Suprapubic skin (tissue), 3 donors: ENCODE measurements around the gene ETS1.

ENCODE experiments used
- POLR2A ChIP-seq, 2 donors: fragments of 450-650 bp; IDR thresholded peaks; one replicate each; pipeline ENCODE4 v1.6.1; 2017; ENCODE audit warnings: antibody characterized with exemption in 2 of 2, mild to moderate bottlenecking in 2 of 2, moderate library complexity in 2 of 2
- TF ChIP-seq, protein P1 (sequence below), 2 donors: fragments of 200-600 bp in 1 of 2; fragments of 450-650 bp in 1 of 2; sonication (generic) in 1 of 2; IDR thresholded peaks; one replicate each; pipeline ENCODE4 v1.5.1; 2016 to 2019; ENCODE audit warnings: antibody characterized with exemption in 2 of 2, mild to moderate bottlenecking in 1 of 2, moderate library complexity in 1 of 2

DNA sequence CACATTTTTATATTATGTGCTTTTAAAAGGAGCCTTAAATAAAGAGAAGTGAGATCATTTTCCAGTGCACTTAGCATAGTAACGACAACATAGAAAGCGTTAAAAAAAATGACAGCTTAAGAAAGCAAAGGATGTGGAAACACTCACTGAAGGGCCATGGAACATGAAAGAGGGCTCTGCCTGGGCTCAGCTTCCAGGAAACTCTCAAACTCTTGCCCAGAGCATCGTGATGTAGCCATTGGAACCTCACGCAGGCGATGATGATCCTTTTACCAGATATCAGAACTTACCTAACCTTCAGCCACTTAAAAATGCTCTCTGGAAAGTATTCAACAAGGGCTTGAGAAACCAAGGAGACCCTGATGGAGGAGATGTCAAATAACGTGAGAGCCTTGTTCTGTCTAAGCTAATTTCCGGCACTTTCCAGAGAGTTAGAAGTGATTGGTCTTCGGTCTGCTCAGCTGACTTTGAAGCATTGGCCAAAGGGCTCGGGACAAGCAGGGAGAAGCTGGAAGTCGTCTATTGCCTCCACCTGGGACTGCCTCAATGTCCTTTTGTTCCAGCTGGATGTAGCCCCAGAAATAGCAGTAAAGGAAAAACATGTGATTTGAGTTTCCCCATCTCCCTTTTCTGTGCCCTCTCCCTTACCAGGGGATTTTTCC, 21.5 kb upstream of the ETS1 start:
- no peak for TF ChIP-seq POLR2A (IDR thresholded peaks at IDR 0.05)
- TF ChIP-seq, protein P1, sequence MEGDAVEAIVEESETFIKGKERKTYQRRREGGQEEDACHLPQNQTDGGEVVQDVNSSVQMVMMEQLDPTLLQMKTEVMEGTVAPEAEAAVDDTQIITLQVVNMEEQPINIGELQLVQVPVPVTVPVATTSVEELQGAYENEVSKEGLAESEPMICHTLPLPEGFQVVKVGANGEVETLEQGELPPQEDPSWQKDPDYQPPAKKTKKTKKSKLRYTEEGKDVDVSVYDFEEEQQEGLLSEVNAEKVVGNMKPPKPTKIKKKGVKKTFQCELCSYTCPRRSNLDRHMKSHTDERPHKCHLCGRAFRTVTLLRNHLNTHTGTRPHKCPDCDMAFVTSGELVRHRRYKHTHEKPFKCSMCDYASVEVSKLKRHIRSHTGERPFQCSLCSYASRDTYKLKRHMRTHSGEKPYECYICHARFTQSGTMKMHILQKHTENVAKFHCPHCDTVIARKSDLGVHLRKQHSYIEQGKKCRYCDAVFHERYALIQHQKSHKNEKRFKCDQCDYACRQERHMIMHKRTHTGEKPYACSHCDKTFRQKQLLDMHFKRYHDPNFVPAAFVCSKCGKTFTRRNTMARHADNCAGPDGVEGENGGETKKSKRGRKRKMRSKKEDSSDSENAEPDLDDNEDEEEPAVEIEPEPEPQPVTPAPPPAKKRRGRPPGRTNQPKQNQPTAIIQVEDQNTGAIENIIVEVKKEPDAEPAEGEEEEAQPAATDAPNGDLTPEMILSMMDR (IDR thresholded peaks at IDR 0.05), result no peak
